SK-N-SH treated with all-trans-retinoic acid at 6 μM for 48 hours (cell line): Measurements from ENCODE around the gene CSNK1D.
"Not testable (repeated sequence)": the region's sequence is repeated elsewhere in the genome, so short reads cannot be mapped to it uniquely, and the experiment has no call there.

ENCODE experiments used
- ARNTL ChIP-seq: fragments of 450-650 bp; formaldehyde crosslinking; IDR thresholded peaks from 2 replicates; pipeline ENCODE4 v1.5.0; 2020; ENCODE audit warnings: low read depth, mild to moderate bottlenecking, moderate library complexity, borderline replicate concordance
- BACH2 ChIP-seq: fragments of 250-450 bp; sonication (Bioruptor Pico); IDR thresholded peaks from 2 replicates; pipeline ENCODE4 v1.9.0; 2021; ENCODE audit warnings: mild to moderate bottlenecking, borderline replicate concordance
- CSRNP3 ChIP-seq: fragments of 250-450 bp; sonication (Bioruptor Pico); IDR thresholded peaks from 2 replicates; pipeline ENCODE4 v1.5.1; 2021; ENCODE audit warnings: mild to moderate bottlenecking, moderate library complexity
- RARB ChIP-seq: fragments of 250-450 bp; sonication (Bioruptor Pico); IDR thresholded peaks from 2 replicates; pipeline ENCODE4 v1.8.0; 2021; ENCODE audit warnings: mild to moderate bottlenecking, moderate library complexity
- SNAI2 ChIP-seq: fragments of 250-450 bp; sonication (Bioruptor Pico); IDR thresholded peaks from 2 replicates; pipeline ENCODE4 v1.5.0; 2020; ENCODE audit warnings: mild to moderate bottlenecking, moderate library complexity
- TCF4 ChIP-seq: fragments of 250-450 bp; sonication (Bioruptor Pico); IDR thresholded peaks from 2 replicates; pipeline ENCODE4 v1.8.0; 2021; ENCODE audit warnings: mild to moderate bottlenecking, moderate library complexity, borderline replicate concordance
- TOX ChIP-seq: fragments of 250-450 bp; sonication (Bioruptor Pico); IDR thresholded peaks from 2 replicates; pipeline ENCODE4 v1.8.0; 2021; ENCODE audit warnings: mild to moderate bottlenecking, moderate library complexity, borderline replicate concordance
- ZFP3 ChIP-seq: fragments of 250-450 bp; sonication (Bioruptor Pico); IDR thresholded peaks from 2 replicates; pipeline ENCODE4 v1.5.0; 2020; ENCODE audit warnings: mild to moderate bottlenecking, moderate library complexity
- ZNF565 ChIP-seq: fragments of 450-650 bp; formaldehyde crosslinking; conservative IDR thresholded peaks from 2 replicates; pipeline ENCODE4 v1.5.0; 2020; ENCODE audit warnings: low read depth, mild to moderate bottlenecking, moderate library complexity
- TF ChIP-seq, protein P1 (sequence below): fragments of 250-450 bp; sonication (Bioruptor Pico); IDR thresholded peaks from 2 replicates; pipeline ENCODE4 v1.8.0; 2021; ENCODE audit warnings: low read depth, mild to moderate bottlenecking, moderate library complexity, borderline replicate concordance
- TF ChIP-seq, protein P2 (sequence below): fragments of 250-450 bp; sonication (Bioruptor Pico); IDR thresholded peaks from 2 replicates; pipeline ENCODE4 v1.5.1; 2020; ENCODE audit warnings: low read depth, mild to moderate bottlenecking, moderate library complexity

DNA sequence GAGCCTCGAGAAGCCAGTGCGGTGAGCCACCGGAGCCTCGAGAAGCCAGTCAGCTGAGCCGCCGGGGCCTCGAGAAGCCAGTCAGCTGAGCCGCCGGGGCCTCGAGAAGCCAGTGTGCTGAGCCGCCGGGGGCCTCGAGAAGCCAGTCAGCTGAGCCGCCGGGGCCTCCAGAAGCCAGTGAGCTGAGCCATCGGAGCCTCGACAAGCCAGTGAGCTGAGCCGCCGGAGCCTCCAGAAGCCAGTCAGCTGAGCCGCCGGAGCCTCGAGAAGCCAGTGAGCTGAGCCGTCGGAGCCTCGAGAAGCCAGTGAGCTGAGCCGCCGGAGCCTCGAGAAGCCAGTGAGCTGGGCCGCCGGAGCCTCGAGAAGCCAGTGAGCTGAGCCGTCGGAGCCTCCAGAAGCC, 18.8 kb downstream of the CSNK1D start:
- TF ChIP-seq, protein P1, sequence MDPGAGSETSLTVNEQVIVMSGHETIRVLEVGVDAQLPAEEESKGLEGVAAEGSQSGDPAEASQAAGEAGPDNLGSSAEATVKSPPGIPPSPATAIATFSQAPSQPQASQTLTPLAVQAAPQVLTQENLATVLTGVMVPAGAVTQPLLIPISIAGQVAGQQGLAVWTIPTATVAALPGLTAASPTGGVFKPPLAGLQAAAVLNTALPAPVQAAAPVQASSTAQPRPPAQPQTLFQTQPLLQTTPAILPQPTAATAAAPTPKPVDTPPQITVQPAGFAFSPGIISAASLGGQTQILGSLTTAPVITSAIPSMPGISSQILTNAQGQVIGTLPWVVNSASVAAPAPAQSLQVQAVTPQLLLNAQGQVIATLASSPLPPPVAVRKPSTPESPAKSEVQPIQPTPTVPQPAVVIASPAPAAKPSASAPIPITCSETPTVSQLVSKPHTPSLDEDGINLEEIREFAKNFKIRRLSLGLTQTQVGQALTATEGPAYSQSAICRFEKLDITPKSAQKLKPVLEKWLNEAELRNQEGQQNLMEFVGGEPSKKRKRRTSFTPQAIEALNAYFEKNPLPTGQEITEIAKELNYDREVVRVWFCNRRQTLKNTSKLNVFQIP (CRISPR knock-in tag): not testable (repeated sequence)
- TF ChIP-seq TCF4 (CRISPR knock-in tag); ZFP3 (CRISPR knock-in tag); ARNTL (CRISPR knock-in tag); ZNF565 (CRISPR knock-in tag); CSRNP3 (CRISPR knock-in tag); TOX (CRISPR knock-in tag); RARB; SNAI2 (CRISPR knock-in tag); BACH2: not testable (repeated sequence)
- TF ChIP-seq, protein P2, sequence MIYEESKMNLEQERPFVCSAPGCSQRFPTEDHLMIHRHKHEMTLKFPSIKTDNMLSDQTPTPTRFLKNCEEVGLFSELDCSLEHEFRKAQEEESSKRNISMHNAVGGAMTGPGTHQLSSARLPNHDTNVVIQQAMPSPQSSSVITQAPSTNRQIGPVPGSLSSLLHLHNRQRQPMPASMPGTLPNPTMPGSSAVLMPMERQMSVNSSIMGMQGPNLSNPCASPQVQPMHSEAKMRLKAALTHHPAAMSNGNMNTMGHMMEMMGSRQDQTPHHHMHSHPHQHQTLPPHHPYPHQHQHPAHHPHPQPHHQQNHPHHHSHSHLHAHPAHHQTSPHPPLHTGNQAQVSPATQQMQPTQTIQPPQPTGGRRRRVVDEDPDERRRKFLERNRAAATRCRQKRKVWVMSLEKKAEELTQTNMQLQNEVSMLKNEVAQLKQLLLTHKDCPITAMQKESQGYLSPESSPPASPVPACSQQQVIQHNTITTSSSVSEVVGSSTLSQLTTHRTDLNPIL (CRISPR knock-in tag): not testable (repeated sequence)
